Measurements from ENCODE around the gene C3AR1.
A peak's percentile ranks its signal among the peaks of the same experiment; 100 is the strongest.
"Not testable (repeated sequence)": the region's sequence is repeated elsewhere in the genome, so short reads cannot be mapped to it uniquely, and the experiment has no call there.

The C3AR1 gene

DNA sequence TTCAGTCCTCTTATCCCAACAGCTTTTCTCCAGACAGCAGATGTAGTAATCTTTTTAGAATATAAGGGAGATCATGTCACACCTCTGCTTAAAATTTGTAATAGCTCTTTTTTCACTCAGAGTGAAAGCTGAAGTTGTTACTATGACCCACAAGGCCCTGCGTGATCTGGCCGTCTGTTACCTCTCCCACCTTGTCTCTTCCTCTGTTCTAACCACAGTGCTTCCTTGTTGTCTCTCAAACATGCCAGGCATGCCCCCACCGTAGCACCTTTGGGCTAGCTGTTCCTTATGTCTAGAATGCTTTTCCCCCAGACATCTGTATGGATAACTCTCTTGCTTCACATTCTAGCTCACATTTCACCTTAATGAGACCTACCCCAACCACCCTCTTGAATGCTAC, 22.4 kb upstream of the C3AR1 start:
- DNase-seq (ENCODE audit: low read depth), result no peak
- in situ Hi-C loops (cut with HindIII; ENCODE audit: low sequenced_read_pairs), result loop anchor here (25.0 kb wide), 1 partner anchor 99 kb away; no protein-coding TSS in a partner anchor
- no peak overlapping the region for H3K4me3 ChIP-seq (ENCODE audit: low read depth, low read length)
- TF ChIP-seq, protein P1, sequence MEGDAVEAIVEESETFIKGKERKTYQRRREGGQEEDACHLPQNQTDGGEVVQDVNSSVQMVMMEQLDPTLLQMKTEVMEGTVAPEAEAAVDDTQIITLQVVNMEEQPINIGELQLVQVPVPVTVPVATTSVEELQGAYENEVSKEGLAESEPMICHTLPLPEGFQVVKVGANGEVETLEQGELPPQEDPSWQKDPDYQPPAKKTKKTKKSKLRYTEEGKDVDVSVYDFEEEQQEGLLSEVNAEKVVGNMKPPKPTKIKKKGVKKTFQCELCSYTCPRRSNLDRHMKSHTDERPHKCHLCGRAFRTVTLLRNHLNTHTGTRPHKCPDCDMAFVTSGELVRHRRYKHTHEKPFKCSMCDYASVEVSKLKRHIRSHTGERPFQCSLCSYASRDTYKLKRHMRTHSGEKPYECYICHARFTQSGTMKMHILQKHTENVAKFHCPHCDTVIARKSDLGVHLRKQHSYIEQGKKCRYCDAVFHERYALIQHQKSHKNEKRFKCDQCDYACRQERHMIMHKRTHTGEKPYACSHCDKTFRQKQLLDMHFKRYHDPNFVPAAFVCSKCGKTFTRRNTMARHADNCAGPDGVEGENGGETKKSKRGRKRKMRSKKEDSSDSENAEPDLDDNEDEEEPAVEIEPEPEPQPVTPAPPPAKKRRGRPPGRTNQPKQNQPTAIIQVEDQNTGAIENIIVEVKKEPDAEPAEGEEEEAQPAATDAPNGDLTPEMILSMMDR (IDR thresholded peaks at IDR 0.05; ENCODE audit: low read depth, low read length, missing control alignments), result no peak

DNA sequence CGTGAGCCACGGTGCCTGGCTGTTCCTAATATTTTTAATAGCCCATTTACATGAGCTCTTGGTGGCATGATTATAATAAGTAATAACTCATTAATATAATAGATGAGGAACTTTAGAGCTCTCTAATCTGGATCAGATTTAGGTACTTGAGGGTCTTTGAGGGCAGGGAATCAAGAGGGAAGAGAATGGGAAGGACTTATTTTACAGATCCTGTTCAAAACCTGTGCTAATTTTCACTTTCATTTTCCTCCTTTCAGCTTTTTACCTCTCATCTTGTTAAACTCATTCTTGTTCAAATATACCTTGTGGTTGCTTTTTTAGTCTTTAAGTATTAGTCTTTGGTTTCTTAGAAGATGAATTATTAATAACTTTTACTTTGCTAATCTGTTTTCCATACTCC, 21.5 kb upstream of the C3AR1 start:
- in situ Hi-C loops (cut with HindIII; ENCODE audit: low sequenced_read_pairs), result loop anchor here (25.0 kb wide), 1 partner anchor 100 kb away; no protein-coding TSS in a partner anchor
- no peak overlapping the region for H3K4me3 ChIP-seq (ENCODE audit: low read depth, low read length)
- DNase-seq (ENCODE audit: low read depth), result no peak
- TF ChIP-seq, protein P1 (IDR thresholded peaks at IDR 0.05; ENCODE audit: low read depth, low read length, missing control alignments), result no peak

DNA sequence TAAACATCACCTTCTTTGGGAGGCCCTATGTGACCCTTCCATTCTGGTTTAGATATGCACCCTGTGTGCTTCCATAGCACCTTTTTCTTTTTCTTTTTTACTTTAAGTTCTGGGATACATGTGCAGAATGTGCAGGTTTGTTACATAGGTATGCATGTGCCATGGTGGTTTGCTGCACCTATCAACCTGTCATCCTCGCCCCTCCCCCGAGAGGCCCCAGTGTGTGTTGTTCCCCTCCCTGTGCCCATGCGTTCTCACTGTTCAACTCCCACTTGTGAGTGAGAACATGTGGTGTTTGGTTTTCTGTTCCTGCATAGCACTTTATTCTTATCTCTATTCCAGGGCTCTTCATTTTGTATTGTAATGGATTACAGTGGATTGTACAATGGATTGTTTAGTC, 18.2 kb upstream of the C3AR1 start:
- in situ Hi-C loops (cut with HindIII; ENCODE audit: low sequenced_read_pairs), result loop anchor here (25.0 kb wide), 1 partner anchor 103 kb away; no protein-coding TSS in a partner anchor
- H3K4me3 ChIP-seq (ENCODE audit: low read depth, low read length); DNase-seq (ENCODE audit: low read depth): not testable (repeated sequence)

DNA sequence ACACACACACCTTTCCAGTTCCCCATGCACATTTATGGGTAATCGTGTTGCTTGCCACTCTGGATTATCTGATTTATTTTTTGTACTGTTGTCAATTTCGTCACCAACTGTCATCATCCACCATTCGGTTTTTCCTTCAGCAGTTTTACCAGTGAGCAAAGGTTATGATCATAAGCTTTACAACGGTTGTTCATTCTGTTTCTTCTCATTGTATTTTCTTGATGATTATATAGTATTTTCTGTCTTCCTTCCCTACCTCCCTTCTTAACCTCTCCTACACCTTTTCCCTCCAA, 16.6 kb upstream of the C3AR1 start:
- no peak for DNase-seq (ENCODE audit: low read depth)
- TF ChIP-seq, protein P1 (IDR thresholded peaks at IDR 0.05; ENCODE audit: low read depth, low read length, missing control alignments), result no peak
- H3K4me3 ChIP-seq (ENCODE audit: low read depth, low read length), result peak overlapping the region; percentile 96
- in situ Hi-C loops (cut with HindIII; ENCODE audit: low sequenced_read_pairs), result loop anchor here (25.0 kb wide), 1 partner anchor 105 kb away; no protein-coding TSS in a partner anchor

DNA sequence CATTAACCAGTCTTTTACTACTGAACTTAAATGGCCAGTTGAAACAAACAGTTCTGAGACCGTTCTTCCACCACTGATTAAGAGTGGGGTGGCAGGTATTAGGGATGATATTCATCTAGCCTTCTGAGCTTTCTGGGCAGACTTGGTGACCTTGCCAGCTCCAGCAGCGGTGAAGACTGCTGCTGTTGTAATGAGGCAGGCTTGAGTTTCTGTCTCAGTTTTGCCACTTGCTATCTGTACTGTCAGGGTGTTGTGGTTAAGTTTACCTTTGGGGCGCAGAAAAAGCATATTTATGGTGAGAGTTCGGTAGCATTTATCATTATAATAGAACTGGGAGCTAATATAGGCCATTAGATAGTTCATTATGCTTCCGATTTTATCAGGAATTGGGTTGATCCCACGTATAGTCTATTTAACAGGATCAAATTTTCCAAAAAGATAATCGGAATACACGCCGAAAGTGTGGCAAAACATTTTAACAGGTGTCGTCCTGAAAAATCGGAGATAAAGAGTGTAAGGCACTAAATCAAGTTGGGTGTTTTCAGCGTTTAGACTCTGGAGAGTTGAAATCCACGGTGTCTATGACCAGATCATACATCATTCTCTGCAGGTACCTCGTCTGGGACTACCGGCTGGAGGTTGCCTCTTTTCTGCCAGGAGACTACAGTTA, 15.2 kb upstream of the C3AR1 start:
- TF ChIP-seq, protein P1 (IDR thresholded peaks at IDR 0.05; ENCODE audit: low read depth, low read length, missing control alignments), result no peak
- in situ Hi-C loops (cut with HindIII; ENCODE audit: low sequenced_read_pairs), result loop anchor here (25.0 kb wide), 1 partner anchor 106 kb away; no protein-coding TSS in a partner anchor
- peak overlapping the region; percentile 96 for H3K4me3 ChIP-seq (ENCODE audit: low read depth, low read length)
- no peak for DNase-seq (ENCODE audit: low read depth)

DNA sequence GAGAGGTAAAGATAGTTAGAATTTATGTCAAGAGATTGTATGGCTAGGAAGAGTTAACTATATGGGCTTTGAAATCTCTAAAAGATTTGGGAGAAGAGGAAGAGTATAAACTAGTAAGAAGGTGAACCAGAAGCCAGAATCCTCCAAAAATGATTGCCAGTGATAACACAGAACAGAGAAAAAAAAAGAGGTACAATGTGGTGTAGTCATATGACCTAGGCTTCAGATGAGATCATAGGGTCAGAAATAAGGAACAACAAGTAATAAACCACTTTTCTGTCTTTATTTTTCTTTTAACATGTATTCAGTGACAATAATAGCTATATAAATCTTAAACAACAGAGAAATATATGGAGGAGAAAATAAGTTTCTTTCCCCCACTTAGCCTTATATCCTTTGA, 14.0 kb upstream of the C3AR1 start:
- in situ Hi-C loops (cut with HindIII; ENCODE audit: low sequenced_read_pairs), result loop anchor here (25.0 kb wide), 1 partner anchor 107 kb away; no protein-coding TSS in a partner anchor
- DNase-seq (ENCODE audit: low read depth), result no peak
- no peak overlapping the region for H3K4me3 ChIP-seq (ENCODE audit: low read depth, low read length)
- TF ChIP-seq, protein P1 (IDR thresholded peaks at IDR 0.05; ENCODE audit: low read depth, low read length, missing control alignments), result no peak

DNA sequence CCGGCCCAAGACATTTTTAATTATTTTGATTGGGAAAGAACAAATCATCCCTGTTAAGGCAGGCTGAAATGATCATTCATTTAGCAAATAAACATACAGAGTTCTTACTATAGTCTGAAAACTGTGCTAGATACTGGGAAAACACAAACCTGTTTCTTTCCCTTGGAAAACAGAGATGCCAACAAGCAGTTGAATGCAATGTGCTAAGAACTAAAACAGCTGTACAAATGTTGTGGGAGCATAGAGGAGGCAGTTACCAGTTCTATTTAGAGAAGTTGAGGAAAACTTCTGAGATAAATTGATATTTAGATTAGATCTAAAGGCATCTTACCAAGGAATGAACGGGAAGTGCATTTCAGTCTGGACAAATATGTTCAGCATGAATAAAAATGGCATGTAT, 12.8 kb upstream of the C3AR1 start:
- no peak overlapping the region for H3K4me3 ChIP-seq (ENCODE audit: low read depth, low read length)
- TF ChIP-seq, protein P1 (IDR thresholded peaks at IDR 0.05; ENCODE audit: low read depth, low read length, missing control alignments), result no peak
- DNase-seq (ENCODE audit: low read depth), result no peak
- in situ Hi-C loops (cut with HindIII; ENCODE audit: low sequenced_read_pairs), result loop anchor here (25.0 kb wide), 1 partner anchor 108 kb away; no protein-coding TSS in a partner anchor

Data from astrocyte of the cerebellum (primary cell).